Motor neuron (in vitro differentiated cells): ENCODE measurements around the gene ATF4. TPM values are rescaled to one million over a fixed set of nuclear protein-coding genes. Genes with fewer than 3 reads are reported as not detected.

ENCODE experiments used
- ATAC-seq, 8 experiments: fragments of 200-7000 bp; cut with Tn5 transposase; replicated peaks in 6 of 8; 2 replicates each; pipeline ENCODE4 v1.8.0; 2021; ENCODE audit warnings: mild to moderate bottlenecking in 8 of 8, moderate library complexity in 8 of 8
- H3K27ac ChIP-seq, 2 donors: fragments of 250-450 bp; sonication (Bioruptor Pico); 2 replicates each; pipeline ENCODE4 v1.9.0; 2021; ENCODE audit warnings: antibody characterized with exemption in 2 of 2, mild to moderate bottlenecking in 2 of 2, moderate library complexity in 1 of 2
- H3K4me1 ChIP-seq, 2 donors: fragments of 250-450 bp; sonication (Bioruptor Pico); replicated peaks in 1 of 2; 2 replicates each; pipeline ENCODE4 v1.6.1; 2021; ENCODE audit warnings: antibody characterized with exemption in 2 of 2, mild to moderate bottlenecking in 2 of 2, moderate library complexity in 1 of 2
- H3K4me3 ChIP-seq, 5 donors: fragments of 250-450 bp; sonication (Bioruptor Pico); 2 replicates each; pipeline ENCODE4 v1.9.0; 2021; ENCODE audit warnings: antibody characterized with exemption in 5 of 5, mild to moderate bottlenecking in 5 of 5, moderate library complexity in 4 of 5
- WGBS, 10 experiments: fragments of 450-650 bp; shearing (Covaris generic); methylation state at CpG; one replicate each; pipeline ENCODE4 v1.0.0; 2022; 5-methylcytosine and 5-hydroxymethylcytosine counted together
- in situ Hi-C, 9 experiments: fragments of 400-800 bp; cut with MboI; loops; one replicate each; pipeline ENCODE4 v1.15.0; 2021; ENCODE audit warnings: low sequenced_read_pairs in 9 of 9, low pct_unique_long_range_greater_than_20kb in 2 of 9; ENCODE audit not compliant: unreplicated experiment in 9 of 9
- total RNA-seq, 8 experiments: library from RNA; unstranded; fragments of 300-600 nt; gene quantifications; 2 replicates each; pipeline versions ENCODE4 v1.2.3 to v1.2.4, GENCODE V29; 2022

ATF4 gene
- total RNA-seq, 8 experiments from 2014 or later, result 351 to 694 (median 479) TPM

GRCh38 chr22:39534092-39534506, 13.7 kb downstream of the ATF4 start:
- in situ Hi-C loops, result loop anchor here in 7 of 9 experiments (10.0 to 25.0 kb wide), 4 partner anchors 501 to 828 kb away; partner anchors contain the start of gene SGSM3 (in 2 of the 7)
- ATAC-seq, result no peak
- Histone ChIP-seq H3K4me3 (no peak overlapping the region), H3K4me1 (peaks cover 18 to 21% of the 10 kb centered on the region in 2 donors), H3K27ac (no peak overlapping the region)
- WGBS, 10 experiments, result 79 to 100% (median 85%) methylated on average over 1 to 7 of the region's 12 CpGs; no CpG with 5 or more reads in 3 of the 10 experiments

GRCh38 chr22:39534591-39535356, 14.4 kb downstream of the ATF4 start:
- no peak overlapping the region for H3K4me3 ChIP-seq
- WGBS, 10 experiments, result 0 to 13% (median 0%) methylated on average over 1 to 6 of the region's 41 CpGs; no CpG with 5 or more reads in 4 of the 10 experiments
- peaks cover 18 to 19% of the 10 kb centered on the region in 2 donors for H3K4me1 ChIP-seq
- in situ Hi-C loops, result loop anchor here in 7 of 9 experiments (10.0 to 25.0 kb wide), 4 partner anchors 500 to 828 kb away; partner anchors contain the start of gene SGSM3 (in 2 of the 7)
- peak; percentile 12 to 50 (median 44) for ATAC-seq
- no peak overlapping the region for H3K27ac ChIP-seq

DNA sequence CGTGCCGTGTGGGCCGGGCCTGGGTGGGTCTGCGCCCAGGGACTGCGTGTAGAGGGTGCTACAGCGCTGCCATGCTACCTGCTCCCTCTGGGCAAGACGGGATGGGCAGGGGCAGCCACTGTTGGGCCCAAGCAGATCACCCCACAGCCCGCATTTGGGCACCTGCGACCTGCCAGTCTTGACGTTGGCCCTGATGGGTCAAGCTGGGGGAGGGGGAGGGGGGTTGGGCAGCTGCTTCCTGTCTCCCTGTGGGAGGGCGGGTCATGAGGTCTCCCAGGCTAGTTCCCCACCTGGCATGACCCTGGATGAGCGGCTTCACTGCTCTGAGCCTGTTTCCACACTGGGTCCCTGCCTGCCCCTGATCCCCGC, 15.0 kb downstream of the ATF4 start:
- no peak overlapping the region for H3K4me3 ChIP-seq
- WGBS, 10 experiments, result 70% methylated on average over 2 of the region's 13 CpGs; no CpG with 5 or more reads in 9 of the 10 experiments
- H3K4me1 ChIP-seq, result peaks cover 18 to 19% of the 10 kb centered on the region in 2 donors
- ATAC-seq, result no peak
- in situ Hi-C loops, result loop anchor here in 7 of 9 experiments (10.0 to 25.0 kb wide), 4 partner anchors 499 to 827 kb away; partner anchors contain the start of gene SGSM3 (in 2 of the 7)
- H3K27ac ChIP-seq, result no peak overlapping the region

DNA sequence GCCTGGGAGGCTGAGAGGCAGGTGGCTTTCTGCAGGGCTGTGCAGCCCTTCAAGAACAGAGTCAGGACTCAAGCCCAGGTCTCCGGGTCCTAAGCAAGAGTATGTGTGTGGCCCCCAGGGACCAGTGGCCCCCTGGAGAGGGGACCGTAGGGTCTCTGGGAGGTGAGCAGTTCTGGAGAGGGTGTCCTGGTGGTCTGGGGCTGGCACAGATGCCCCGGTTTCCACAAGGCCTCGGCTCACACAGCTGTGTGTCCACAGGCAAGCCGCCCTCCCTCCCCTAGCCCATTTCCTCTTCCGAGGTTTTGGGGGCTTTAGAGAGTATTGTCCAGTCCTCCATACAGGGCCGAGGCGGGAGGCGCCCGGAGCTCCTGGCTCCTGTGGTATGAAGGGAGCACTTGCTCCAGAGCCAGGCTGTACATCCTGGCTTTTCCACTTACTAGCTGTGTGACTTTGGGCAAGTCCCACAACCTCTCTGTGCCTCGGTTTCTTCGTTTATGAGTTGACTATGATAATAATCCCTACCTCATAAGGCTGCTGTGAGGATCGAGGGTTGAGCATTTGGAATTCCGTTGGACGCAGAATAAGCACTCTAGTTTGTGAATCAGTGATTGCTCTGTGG, 15.6 kb downstream of the ATF4 start:
- Histone ChIP-seq H3K4me3 (no peak overlapping the region), H3K27ac (no peak overlapping the region), H3K4me1 (peaks cover 15 to 18% of the 10 kb centered on the region in 2 donors)
- WGBS, 10 experiments, result 0 to 90% (median 63%) methylated on average over 1 to 5 of the region's 15 CpGs; no CpG with 5 or more reads in 5 of the 10 experiments
- in situ Hi-C loops, result loop anchor here in 7 of 9 experiments (10.0 to 25.0 kb wide), 4 partner anchors 499 to 826 kb away; partner anchors contain the start of gene SGSM3 (in 2 of the 7)
- no peak for ATAC-seq

DNA sequence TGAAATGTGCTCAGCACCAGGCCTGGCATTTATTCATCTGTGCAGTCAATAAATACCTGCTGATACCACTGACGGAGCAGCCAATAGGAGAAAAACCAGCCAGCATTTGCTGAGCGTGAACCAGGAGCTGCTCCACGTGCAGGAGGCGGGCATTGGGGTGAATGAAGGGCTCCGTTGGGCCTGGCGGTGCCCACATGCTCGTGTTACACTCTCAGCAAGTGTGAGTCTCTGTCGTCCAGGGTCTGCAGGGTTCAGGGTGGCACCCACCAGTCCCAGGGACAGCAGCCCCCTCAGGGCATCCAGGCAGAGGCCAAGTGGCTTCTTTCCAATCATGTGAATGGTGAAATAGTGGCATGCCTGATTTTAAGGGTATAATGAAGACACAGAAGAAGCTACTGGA, 16.3 kb downstream of the ATF4 start:
- H3K4me1 ChIP-seq, result peaks cover 7 to 13% of the 10 kb centered on the region in 2 donors
- no peak for ATAC-seq
- no peak overlapping the region for H3K4me3 ChIP-seq
- 78 to 85% (median 80%) methylated on average over 4 of the region's 8 CpGs; no CpG with 5 or more reads in 7 of the 10 experiments for WGBS, 10 experiments
- in situ Hi-C loops, result loop anchor here in 7 of 9 experiments (10.0 to 25.0 kb wide), 4 partner anchors 498 to 826 kb away; partner anchors contain the start of gene SGSM3 (in 2 of the 7)
- no peak overlapping the region for H3K27ac ChIP-seq

GRCh38 chr22:39537975-39538374, 17.6 kb downstream of the ATF4 start:
- in situ Hi-C loops, result loop anchor here in 7 of 9 experiments (10.0 to 25.0 kb wide), 4 partner anchors 497 to 824 kb away; partner anchors contain the start of gene SGSM3 (in 2 of the 7)
- Histone ChIP-seq H3K4me3 (no peak overlapping the region), H3K4me1 (peaks cover 5 to 12% of the 10 kb centered on the region in 2 donors), H3K27ac (no peak overlapping the region)
- WGBS, 10 experiments, result 0 to 20% methylated on average over 1 of the region's 2 CpGs; no CpG with 5 or more reads in 8 of the 10 experiments
- ATAC-seq, result no peak

DNA sequence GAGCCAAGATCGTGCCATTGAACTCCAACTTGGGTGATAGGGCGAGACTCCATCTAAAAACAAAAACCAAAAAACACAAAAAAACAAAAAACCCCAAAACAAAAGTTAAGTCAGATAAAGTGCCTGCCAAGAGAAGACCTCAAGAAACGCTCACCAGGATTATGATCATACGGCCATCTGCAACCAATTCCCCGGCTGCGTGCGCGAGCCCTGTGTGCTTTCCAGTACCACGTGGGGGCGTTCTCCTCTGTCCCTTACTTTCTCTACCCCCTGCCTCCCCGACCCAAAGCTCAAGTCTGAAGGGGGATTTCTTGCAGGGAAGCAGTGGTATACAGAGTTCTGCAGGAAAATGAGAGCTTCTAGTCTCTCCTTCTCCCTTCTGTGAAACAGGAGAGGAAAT, 22.7 kb downstream of the ATF4 start:
- whole genome bisulfite sequencing, 10 experiments, result 11 to 56% (median 26%) methylated on average over 1 to 11 of the region's 11 CpGs; no CpG with 5 or more reads in 2 of the 10 experiments
- no peak overlapping the region for H3K4me3 ChIP-seq
- H3K4me1 ChIP-seq, result peaks cover 0 to 18% of the 10 kb centered on the region in 2 donors
- ATAC-seq, result peak; percentile 20 to 77 (median 53)
- H3K27ac ChIP-seq, result no peak overlapping the region
- in situ Hi-C loops, result loop anchor here in 6 of 9 experiments (5.0 to 25.0 kb wide), 4 partner anchors 484 to 819 kb away; partner anchors contain the start of gene SGSM3 (in 2 of the 6)

- no peak overlapping the region for H3K27ac ChIP-seq
- H3K4me1 ChIP-seq, result peaks cover 0 to 18% of the 10 kb centered on the region in 2 donors
- in situ Hi-C loops, result loop anchor here in 5 of 9 experiments (10.0 to 25.0 kb wide), 3 partner anchors 489 to 817 kb away; partner anchors contain the start of gene SGSM3 (in 2 of the 5)
- peak; percentile 17 to 62 (median 38) for ATAC-seq
- H3K4me3 ChIP-seq, result no peak overlapping the region
- 15 to 80% (median 30%) methylated on average over 2 to 23 of the region's 39 CpGs; no CpG with 5 or more reads in 1 of the 10 experiments for WGBS, 10 experiments
These were observed 25.3 kb downstream of the ATF4 start for GRCh38 chr22:39545386-39546365.

DNA sequence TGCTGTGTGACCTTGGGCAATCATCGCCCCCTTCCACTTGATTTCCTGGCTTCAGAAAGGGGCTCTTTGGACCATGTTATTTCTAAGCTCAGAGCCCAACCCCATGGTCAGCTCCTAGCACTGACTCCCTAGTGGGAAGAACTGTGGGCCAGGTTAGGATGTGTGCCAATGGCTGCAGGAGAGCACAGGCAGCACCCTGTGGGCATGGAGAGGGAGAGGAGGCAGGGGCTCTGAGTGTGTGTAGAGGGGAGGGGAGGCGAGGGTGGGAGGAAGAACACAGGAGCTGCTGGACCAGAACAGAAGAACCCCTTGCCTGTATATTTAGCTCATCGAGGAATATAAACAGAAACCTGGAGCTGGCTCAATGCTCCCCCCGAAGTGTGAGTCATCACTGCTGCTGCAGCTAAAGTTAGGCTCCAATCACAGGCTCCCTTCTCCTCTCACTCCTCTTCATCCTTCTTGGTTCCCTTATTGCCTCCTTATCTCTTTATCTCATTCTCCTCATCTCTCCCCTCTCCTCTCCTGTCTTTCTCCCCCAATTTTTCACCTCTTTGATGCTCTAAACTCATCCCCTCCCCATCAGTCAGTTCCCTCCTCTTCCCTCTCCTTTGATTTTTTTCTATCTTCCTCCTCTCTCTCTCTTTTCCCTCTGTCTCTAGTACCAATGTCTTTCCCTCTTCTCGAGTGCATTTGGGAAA, 26.7 kb downstream of the ATF4 start:
- peak in 6 of 8 experiments; percentile 30 to 70 (median 62) for ATAC-seq
- H3K27ac ChIP-seq, result no peak overlapping the region

GRCh38 chr22:39547587-39547947, 27.2 kb downstream of the ATF4 start:
- in situ Hi-C loops, result loop anchor here in 5 of 9 experiments (10.0 to 25.0 kb wide), 3 partner anchors 487 to 815 kb away; partner anchors contain the start of gene SGSM3 (in 2 of the 5)
- no peak for ATAC-seq
- WGBS, 10 experiments, result 0 to 42% (median 0%) methylated on average over 1 to 2 of the region's 2 CpGs; no CpG with 5 or more reads in 5 of the 10 experiments

More for the DNA sequence above, 26.7 kb downstream of the ATF4 start:
- Histone ChIP-seq H3K4me1 (peaks cover 0 to 18% of the 10 kb centered on the region in 2 donors), H3K4me3 (no peak overlapping the region)
- in situ Hi-C loops, result loop anchor here in 5 of 9 experiments (10.0 to 25.0 kb wide), 3 partner anchors 488 to 815 kb away; partner anchors contain the start of gene SGSM3 (in 2 of the 5)
- WGBS, 10 experiments, result 0 to 40% (median 8%) methylated on average over 1 to 4 of the region's 5 CpGs; no CpG with 5 or more reads in 1 of the 10 experiments

DNA sequence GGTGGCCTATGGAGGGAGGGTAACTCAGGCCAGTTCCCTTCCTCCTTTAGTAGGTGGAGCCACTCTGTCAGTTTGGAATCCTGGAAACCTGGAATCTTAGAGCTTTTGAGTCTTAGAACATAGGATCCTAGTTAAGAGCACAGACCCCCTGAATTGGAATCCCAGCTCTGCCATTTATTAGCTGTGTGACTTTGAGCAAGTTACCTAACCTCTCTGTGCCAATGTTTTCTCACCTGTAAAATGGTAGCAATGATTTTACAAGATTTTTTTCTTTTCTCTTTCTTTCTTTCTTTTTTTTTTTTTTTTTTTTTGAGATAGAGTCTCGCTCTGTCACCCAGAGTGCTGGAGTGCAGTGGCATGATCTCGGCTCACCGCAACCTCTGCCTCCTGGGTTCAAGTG, 33.1 kb downstream of the ATF4 start:
- no peak overlapping the region for H3K4me3 ChIP-seq
- in situ Hi-C loops, result no loop called here

More at GRCh38 chr22:39547587-39547947, 27.2 kb downstream of the ATF4 start:
- H3K4me1 ChIP-seq, result peaks cover 0 to 18% of the 10 kb centered on the region in 2 donors
- H3K4me3 ChIP-seq, result no peak overlapping the region
- H3K27ac ChIP-seq, result no peak overlapping the region

More for the DNA sequence above, 33.1 kb downstream of the ATF4 start:
- 63 to 94% (median 75%) methylated on average over 2 to 3 of the region's 3 CpGs; no CpG with 5 or more reads in 4 of the 10 experiments for WGBS, 10 experiments
- ATAC-seq, result no peak
- no peak overlapping the region for H3K27ac ChIP-seq
- H3K4me1 ChIP-seq, result no peaks in the 10 kb centered on the region
